Measurements from ENCODE around the gene PIAS1.

The PIAS1 gene

GRCh38 chr15:68073576-68074288 lies 19.6 kb downstream of the PIAS1 start:
- DNase-seq, result no peak

- no peak for DNase-seq
Observed at GRCh38 chr15:68075764-68076385, 21.8 kb downstream of the PIAS1 start.

- no peak for DNase-seq
Observed at GRCh38 chr15:68078365-68078764, 24.2 kb downstream of the PIAS1 start.

- no peak for DNase-seq
Observed at GRCh38 chr15:68080334-68080733, 26.2 kb downstream of the PIAS1 start.

GRCh38 chr15:68080783-68081182 lies 26.7 kb downstream of the PIAS1 start:
- no peak for DNase-seq

GRCh38 chr15:68081869-68082505 lies 27.9 kb downstream of the PIAS1 start:
- DNase-seq, result no peak

GRCh38 chr15:68082735-68083134 lies 28.6 kb downstream of the PIAS1 start:
- DNase-seq, result no peak

GRCh38 chr15:68083463-68083862 lies 29.3 kb downstream of the PIAS1 start:
- no peak for DNase-seq

- DNase-seq, result no peak
Observed at GRCh38 chr15:68085052-68085451, 30.9 kb downstream of the PIAS1 start.

GRCh38 chr15:68091743-68092142 lies 37.6 kb downstream of the PIAS1 start:
- DNase-seq, result no peak

GRCh38 chr15:68096099-68096498 lies 42.0 kb downstream of the PIAS1 start:
- DNase-seq, result no peak

- no peak for DNase-seq
Observed at GRCh38 chr15:68097029-68097428, 42.9 kb downstream of the PIAS1 start.

GRCh38 chr15:68098465-68098864 lies 44.4 kb downstream of the PIAS1 start:
- no peak for DNase-seq

- no peak for DNase-seq
Observed at GRCh38 chr15:68100194-68100593, 46.1 kb downstream of the PIAS1 start.

GRCh38 chr15:68103603-68104002 lies 49.5 kb downstream of the PIAS1 start:
- DNase-seq, result no peak

- no peak for DNase-seq
Observed at GRCh38 chr15:68106656-68107055, 52.5 kb downstream of the PIAS1 start.

GRCh38 chr15:68107142-68107541 lies 53.0 kb downstream of the PIAS1 start:
- DNase-seq, result no peak

- no peak for DNase-seq
Observed at GRCh38 chr15:68112706-68113105, 58.6 kb downstream of the PIAS1 start.

- DNase-seq, result no peak
Observed at GRCh38 chr15:68113273-68113672, 59.2 kb downstream of the PIAS1 start.

GRCh38 chr15:68113751-68114150 lies 59.6 kb downstream of the PIAS1 start:
- no peak for DNase-seq

GRCh38 chr15:68114356-68114755 lies 60.2 kb downstream of the PIAS1 start:
- no peak for DNase-seq

GRCh38 chr15:68114840-68115239 lies 60.7 kb downstream of the PIAS1 start:
- DNase-seq, result no peak

GRCh38 chr15:68124700-68125099 lies 70.6 kb downstream of the PIAS1 start:
- DNase-seq, result no peak

- no peak for DNase-seq
Observed at GRCh38 chr15:68126396-68126795, 72.3 kb downstream of the PIAS1 start.
